Rectal smooth muscle tissue (tissue), 1 donor: Measurements from ENCODE around the gene RFXANK.
"Not testable (repeated sequence)": the region's sequence is repeated elsewhere in the genome, so short reads cannot be mapped to it uniquely, and the experiment has no call there.

Source experiments
- H3K27ac ChIP-seq: one replicate; pipeline ENCODE4 v1.7.0; 2013; ENCODE audit warnings: low read depth, low read length, inconsistent platforms
- H3K27me3 ChIP-seq: one replicate; pipeline ENCODE4 v1.7.0; 2013; ENCODE audit warnings: low read length; ENCODE audit not compliant: control insufficient read depth, insufficient read depth
- H3K36me3 ChIP-seq: one replicate; pipeline ENCODE4 v1.7.0; 2013; ENCODE audit warnings: low read length; ENCODE audit not compliant: control insufficient read depth, insufficient read depth
- H3K4me1 ChIP-seq: one replicate; pipeline ENCODE4 v1.7.0; 2013; ENCODE audit warnings: low read length; ENCODE audit not compliant: control insufficient read depth, insufficient read depth
- H3K4me3 ChIP-seq: one replicate; pipeline ENCODE4 v1.7.0; 2013; ENCODE audit warnings: low read length
- H3K9ac ChIP-seq: one replicate; pipeline ENCODE4 v1.7.0; 2013; ENCODE audit warnings: low read length

RFXANK gene, protein sequence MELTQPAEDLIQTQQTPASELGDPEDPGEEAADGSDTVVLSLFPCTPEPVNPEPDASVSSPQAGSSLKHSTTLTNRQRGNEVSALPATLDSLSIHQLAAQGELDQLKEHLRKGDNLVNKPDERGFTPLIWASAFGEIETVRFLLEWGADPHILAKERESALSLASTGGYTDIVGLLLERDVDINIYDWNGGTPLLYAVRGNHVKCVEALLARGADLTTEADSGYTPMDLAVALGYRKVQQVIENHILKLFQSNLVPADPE

DNA sequence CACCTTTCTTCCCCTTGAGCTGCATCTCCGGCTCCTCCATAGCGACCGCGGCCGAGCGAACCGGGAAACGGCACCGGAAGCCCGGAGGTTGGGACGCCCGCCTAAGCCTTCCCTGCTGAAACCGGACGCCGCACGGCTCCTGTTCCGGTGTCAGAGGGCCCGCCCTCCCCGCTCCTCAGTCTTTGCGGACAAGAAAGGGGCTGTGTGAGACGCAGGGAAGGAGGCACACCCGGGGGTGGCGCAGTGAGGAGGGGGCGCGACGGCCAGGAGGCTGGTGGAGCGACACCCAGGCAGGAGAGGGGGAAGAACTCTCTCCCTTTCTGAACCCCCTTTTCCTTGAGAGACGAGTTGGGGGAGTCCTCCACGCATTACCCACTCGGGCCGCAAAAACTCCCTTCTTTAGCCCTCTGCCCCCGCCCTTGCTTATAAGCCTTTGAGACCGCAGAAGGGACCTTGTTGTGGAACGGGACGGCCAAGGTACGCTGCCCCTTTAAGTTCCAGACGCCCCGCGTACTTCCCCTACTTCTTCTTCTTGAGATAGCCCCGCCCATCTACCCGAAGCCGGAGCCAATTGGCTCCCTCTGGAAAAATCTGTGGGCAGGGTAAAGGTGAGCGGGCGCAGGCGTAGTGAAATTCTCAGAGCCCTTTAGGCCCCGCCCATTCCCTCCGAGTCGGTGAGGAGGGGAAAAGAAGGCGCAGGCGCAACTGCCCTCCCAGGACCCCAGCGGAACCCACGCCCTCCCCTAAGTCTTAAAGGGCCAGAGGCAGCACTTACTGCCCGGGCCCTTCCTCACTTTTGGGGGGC, at the start of gene RFXANK, which contains the start of gene BORCS8:
Gene RFXANK (plus strand): TSS at position 181 of the 805 bp plus-strand sequence. CDS start 1,689 bp downstream, outside the sequence.
Gene BORCS8 (minus strand): TSS at position 75 of the 805 bp plus-strand sequence. CDS start 35 bp downstream, at position 40.
- peaks cover 17% of the 10 kb centered on the region for H3K4me1 ChIP-seq
- H3K27me3 ChIP-seq = no peaks in the 10 kb centered on the region
- peak within 1 kb of the TSS; percentile 74 for H3K9ac ChIP-seq
- H3K4me3 ChIP-seq = peak within 1 kb of the TSS; percentile 95
- H3K27ac ChIP-seq = peak within 1 kb of the TSS; percentile 99
- H3K36me3 ChIP-seq = peaks cover 6% of the 10 kb centered on the region

DNA sequence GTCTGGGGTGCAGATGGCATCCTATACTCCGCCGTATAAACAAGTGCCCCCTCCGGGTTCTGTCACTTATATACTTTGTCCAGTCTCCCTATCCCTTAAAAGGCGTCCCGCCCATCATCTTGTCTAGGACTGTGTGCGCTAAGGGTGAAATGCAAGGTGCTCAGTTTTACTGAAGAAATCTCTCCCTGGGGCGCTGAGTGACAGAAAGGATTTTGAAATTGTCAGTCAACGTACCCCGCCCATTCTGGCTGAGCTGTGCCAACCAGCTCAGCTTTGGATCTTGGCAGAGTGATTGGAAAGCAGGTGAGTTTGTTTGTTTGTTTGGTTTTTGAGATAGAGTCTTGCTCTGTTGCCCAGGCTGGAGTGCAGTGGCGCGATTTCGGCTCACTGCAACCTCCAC, 49.7 kb upstream of the RFXANK start:
- Histone ChIP-seq H3K27me3 (no peaks in the 10 kb centered on the region), H3K9ac (no peak overlapping the region), H3K36me3 (no peaks in the 10 kb centered on the region), H3K4me1 (peaks cover 4% of the 10 kb centered on the region), H3K4me3 (no peak overlapping the region), H3K27ac (no peak overlapping the region)

DNA sequence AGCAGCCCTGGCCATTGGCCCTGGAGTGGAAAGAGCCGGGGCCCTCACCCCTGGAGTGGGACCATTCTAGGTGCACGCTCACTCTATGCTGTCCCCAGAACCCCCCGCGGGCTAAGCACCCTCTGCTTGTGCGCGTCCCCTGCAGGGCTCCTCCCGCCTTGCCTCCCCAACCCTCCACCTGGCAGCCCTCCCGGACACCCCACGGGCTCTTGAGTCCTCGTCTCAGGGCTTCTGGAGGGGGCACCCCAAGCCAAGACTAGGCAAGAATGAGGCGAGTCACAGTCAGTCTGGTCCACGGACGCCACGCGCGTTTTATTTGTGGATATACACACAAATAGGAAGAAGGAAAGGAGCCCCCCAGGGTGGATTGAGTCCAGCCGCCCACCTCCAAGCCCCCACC, 46.8 kb upstream of the RFXANK start:
- Histone ChIP-seq H3K27ac (no peak overlapping the region), H3K9ac (no peak overlapping the region), H3K4me3 (no peak overlapping the region), H3K27me3 (no peaks in the 10 kb centered on the region), H3K36me3 (peaks cover 2% of the 10 kb centered on the region), H3K4me1 (no peaks in the 10 kb centered on the region)

DNA sequence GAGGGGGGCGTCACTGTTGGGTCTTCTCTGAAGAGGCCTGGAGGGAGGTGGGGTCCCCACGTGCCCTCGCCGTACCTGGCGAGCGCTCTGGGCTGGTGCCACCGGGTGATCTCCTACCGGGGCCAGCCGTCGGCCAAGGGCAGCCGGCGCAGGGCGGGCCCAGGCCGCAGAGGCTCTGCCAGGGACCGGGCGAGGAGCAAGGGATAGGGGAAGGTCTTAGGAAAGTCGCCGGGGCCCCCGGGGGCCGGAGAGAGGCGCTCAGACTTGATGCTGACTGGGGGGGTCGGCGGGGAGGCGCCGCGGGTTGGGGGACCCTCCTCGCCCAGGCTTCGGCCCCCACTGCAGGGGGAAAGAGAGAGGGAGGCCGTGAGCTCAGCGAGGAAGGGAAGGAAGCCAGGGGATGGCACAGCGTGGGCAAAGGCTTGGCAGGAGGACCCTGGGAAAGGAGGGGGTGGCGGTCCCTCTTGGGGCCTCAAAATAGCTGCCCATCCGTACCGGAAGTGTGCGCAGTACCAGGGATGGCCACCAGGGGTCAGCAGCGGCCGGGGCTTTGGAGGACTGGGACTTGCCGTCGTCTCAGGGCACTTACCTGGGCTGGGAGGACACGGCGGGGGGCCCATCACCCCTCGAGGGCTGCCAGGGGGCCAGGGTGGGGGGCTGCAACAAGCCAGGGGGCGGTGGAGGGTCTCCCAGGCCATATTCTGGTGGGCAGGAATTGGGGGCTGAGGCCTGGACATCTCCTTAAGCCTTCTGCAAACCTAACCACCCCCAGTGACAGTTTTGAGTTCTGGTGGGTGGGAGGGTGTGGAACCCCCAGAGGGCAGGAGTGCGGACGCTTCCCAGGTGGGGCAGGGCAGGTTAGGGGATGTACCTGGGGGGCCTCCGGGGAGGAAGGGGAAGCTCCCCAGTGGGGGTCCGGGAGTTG, 46.1 kb upstream of the RFXANK start:
- Histone ChIP-seq H3K36me3 (peaks cover 2% of the 10 kb centered on the region), H3K27me3 (no peaks in the 10 kb centered on the region), H3K4me1 (no peaks in the 10 kb centered on the region), H3K4me3 (no peak overlapping the region), H3K27ac (no peak overlapping the region), H3K9ac (no peak overlapping the region)

DNA sequence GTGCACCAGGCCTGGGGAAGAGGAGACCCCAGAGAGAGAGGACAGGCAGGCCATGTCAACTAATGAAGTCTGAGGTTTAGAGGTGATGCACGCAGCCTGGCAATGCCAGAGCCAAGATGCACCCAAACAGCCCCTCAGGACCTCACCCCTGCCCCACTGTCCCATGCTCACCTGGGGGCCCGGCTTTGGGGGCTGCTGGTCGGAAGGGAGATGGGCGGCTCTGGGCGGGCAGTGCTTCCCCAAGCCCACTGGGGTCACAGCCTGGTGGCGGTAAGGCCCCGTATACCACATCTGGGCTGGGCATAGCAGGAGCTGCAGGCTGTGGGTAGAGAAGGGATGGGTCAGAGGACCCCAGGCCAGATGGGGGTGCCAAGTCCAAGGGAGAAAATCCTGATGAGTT, 45.2 kb upstream of the RFXANK start:
- Histone ChIP-seq H3K36me3 (peaks cover 2% of the 10 kb centered on the region), H3K27me3 (no peaks in the 10 kb centered on the region), H3K9ac (no peak overlapping the region), H3K4me1 (no peaks in the 10 kb centered on the region), H3K4me3 (no peak overlapping the region), H3K27ac (no peak overlapping the region)

DNA sequence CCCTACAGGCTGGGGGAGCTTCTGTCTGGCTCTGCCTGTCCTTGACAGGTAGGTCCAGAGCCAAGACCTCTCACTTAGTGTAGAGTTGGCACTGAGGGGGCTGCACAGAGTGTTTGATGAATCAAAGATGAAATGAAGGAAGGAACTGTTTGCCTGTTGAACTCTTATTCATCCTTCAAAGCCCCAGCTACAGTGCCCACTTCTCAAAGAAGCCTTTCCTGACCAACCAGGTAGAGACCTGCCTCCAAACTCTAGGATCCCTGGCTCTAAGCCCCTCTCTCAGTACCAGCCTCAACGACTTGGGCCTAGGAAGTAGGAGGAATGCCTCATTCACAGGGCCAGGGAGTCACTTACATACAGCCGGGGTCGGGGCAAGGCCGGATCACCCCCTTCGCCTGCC, 44.7 kb upstream of the RFXANK start:
- H3K27me3 ChIP-seq = no peaks in the 10 kb centered on the region
- H3K36me3 ChIP-seq = peaks cover 2% of the 10 kb centered on the region
- no peak overlapping the region for H3K4me3 ChIP-seq
- no peak overlapping the region for H3K9ac ChIP-seq
- H3K4me1 ChIP-seq = no peaks in the 10 kb centered on the region
- no peak overlapping the region for H3K27ac ChIP-seq

DNA sequence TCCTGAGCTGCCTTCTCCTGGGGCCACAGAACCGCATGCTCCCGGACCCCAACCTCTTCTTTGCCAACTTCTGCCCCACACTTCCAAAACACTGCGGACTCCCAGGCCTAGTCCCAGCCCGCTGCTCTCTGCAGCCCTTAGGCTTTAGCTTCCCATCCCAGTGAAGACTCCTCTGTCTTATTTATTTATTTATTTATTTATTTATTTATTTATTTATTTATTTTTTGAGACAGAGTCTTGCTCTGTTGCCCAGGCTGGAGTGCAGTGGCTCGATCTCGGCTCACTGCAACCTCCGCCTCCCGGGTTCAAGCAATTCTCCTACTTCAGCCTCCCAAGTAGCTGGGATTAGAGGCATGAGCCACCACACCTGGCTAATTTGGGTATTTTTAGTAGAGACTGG, 43.6 kb upstream of the RFXANK start:
- not testable (repeated sequence) for H3K9ac ChIP-seq, H3K4me1 ChIP-seq, H3K4me3 ChIP-seq, H3K36me3 ChIP-seq, H3K27ac ChIP-seq, H3K27me3 ChIP-seq

DNA sequence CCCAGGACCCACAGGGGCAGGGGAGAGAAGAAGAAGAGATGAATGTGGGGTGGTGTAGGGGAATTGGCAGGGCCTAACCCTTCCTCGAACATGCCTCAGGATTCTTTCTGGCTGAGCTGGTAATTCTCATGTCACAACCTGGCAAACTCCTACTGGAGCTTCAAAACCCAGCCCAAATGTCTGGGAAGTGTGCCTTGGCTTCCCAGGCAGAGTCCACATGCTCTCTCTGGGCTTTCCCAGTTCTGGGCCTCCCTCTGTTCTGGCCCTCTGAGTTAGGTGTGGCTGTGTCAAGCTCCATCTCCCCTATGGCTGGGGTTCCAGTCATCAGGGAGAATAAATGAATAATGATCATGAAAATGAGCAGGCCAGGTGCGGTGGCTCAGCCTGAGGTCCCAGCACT, 42.6 kb upstream of the RFXANK start:
- H3K27me3 ChIP-seq = no peaks in the 10 kb centered on the region
- H3K36me3 ChIP-seq = peaks cover 2% of the 10 kb centered on the region
- no peaks in the 10 kb centered on the region for H3K4me1 ChIP-seq
- H3K27ac ChIP-seq = no peak overlapping the region
- no peak overlapping the region for H3K9ac ChIP-seq
- no peak overlapping the region for H3K4me3 ChIP-seq

DNA sequence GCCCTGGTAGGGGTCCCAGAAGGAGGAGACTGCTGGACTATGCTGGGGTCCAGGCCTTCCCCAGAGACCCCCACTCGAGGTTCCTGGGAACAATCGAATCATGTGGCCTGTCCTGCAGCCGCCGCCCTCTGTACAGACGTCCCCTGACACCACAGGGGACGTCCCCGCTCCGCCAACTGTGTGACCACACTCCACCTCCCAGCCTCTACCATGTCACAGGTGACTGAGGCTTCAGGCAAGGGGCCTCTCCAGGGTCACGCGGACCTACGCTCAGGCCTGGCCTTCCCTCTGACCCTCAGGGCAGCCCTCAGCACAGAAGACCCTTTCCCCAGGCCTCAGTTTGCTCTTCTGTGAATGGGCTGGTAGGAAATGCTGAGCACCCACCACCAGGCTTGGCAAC, 40.6 kb upstream of the RFXANK start:
- no peak overlapping the region for H3K4me3 ChIP-seq
- no peak overlapping the region for H3K27ac ChIP-seq
- H3K4me1 ChIP-seq = no peaks in the 10 kb centered on the region
- no peak overlapping the region for H3K9ac ChIP-seq
- peaks cover 2% of the 10 kb centered on the region for H3K36me3 ChIP-seq
- no peaks in the 10 kb centered on the region for H3K27me3 ChIP-seq

DNA sequence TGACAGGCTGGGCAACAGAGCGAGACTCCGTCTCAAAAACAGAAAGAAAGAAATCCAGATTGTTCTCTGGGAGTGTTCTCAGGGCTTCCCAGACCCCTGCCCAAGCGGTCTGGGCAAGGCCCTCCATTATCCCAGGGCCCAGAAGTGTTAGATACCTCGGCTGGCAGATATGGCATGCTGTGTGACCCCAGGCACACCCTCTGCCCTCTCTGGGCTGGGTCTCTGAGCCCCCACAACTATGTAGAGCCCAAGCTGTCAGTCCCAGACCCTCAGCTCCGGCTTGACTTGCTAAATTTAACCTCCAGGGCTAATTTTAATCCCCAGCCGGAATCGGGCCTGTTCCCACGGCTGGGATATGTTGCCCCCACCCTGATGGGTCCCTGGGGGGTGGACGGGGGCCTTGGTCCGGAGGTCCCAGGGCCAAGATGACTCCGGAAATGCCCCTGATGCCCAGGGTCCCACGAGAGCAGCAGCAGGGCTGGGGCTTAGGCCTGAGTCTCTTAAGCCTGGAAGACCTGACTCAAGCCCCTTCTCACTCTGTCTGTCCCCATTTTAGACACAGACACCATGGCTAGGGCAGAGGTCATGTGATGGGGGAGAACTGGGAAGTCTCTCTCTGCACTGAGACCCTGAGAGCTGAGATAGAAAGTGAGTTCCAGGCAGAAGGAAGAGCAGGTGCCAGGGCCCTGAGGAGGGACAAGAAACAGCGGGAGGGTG, 39.2 kb upstream of the RFXANK start:
- Histone ChIP-seq H3K27ac (no peak overlapping the region), H3K9ac (no peak overlapping the region), H3K27me3 (no peaks in the 10 kb centered on the region), H3K4me3 (no peak overlapping the region), H3K4me1 (no peaks in the 10 kb centered on the region), H3K36me3 (peaks cover 2% of the 10 kb centered on the region)

DNA sequence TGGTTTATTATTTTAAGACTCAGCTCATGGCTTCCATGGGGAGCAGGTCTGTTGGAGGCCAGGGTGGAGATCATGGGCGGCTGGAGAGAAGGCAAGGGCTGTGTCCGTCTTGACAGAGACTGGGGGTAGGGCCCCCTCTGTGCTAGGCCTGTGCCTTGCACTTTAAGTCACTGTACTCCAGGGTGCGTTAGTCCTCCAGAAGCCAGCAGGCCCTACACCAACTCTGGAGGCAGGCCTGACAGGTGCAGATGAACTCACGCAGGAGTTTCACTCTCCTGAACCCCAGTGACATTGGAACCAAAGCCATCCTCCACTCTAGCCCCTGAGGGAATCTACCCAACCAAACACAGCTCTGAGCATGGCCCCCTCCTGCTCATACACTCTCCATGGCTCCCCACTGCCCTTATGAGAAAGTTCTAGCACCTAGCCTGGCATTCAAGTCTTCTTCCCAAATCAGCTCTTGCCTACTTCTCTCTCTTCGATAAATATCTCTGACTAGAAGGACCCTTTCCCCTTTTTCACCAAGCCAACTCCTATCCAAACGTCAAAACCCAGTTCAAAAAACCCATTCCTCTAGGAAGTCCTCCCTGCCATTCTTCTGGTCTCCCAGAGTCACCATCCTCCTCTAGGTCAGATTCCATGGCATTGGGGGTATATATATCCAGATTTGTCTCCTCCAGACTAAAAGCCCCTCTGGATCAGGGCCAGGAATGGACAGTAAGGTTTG, 37.1 kb upstream of the RFXANK start:
- no peak overlapping the region for H3K27ac ChIP-seq
- H3K9ac ChIP-seq = no peak overlapping the region
- no peaks in the 10 kb centered on the region for H3K4me1 ChIP-seq
- no peaks in the 10 kb centered on the region for H3K36me3 ChIP-seq
- H3K4me3 ChIP-seq = no peak overlapping the region
- no peaks in the 10 kb centered on the region for H3K27me3 ChIP-seq
